DOHH2 (cell line): Measurements from ENCODE around the gene DOCK8.

Source experiments
- H3F3A ChIP-seq: fragments of 200-600 bp; sonication (generic), shearing (Covaris generic); 2 replicates; pipeline ENCODE4 v1.6.0; 2016; ENCODE audit warnings: antibody characterized with exemption, mild to moderate bottlenecking; ENCODE audit not compliant: control insufficient read depth, insufficient read depth
- H3K27ac ChIP-seq: fragments of 200-600 bp; sonication (generic); 2 replicates; pipeline ENCODE4 v1.5.1; 2014; ENCODE audit warnings: low read depth, mild to moderate bottlenecking, low read length, moderate library complexity
- H3K27me3 ChIP-seq: fragments of 200-600 bp; sonication (generic); 2 replicates; pipeline ENCODE4 v1.6.1; 2014; ENCODE audit warnings: mild to moderate bottlenecking, low read length, mixed read lengths; ENCODE audit not compliant: control insufficient read depth
- H3K36me3 ChIP-seq: fragments of 200-600 bp; sonication (generic); 2 replicates; pipeline ENCODE4 v1.6.1; 2014; ENCODE audit warnings: mild to moderate bottlenecking, low read length, moderate library complexity, mixed read lengths; ENCODE audit not compliant: control insufficient read depth
- H3K4me1 ChIP-seq: fragments of 200-600 bp; sonication (generic); 2 replicates; pipeline ENCODE4 v1.6.1; 2014; ENCODE audit warnings: mild to moderate bottlenecking, low read length, mixed read lengths; ENCODE audit not compliant: control insufficient read depth
- H3K4me2 ChIP-seq: fragments of 200-600 bp; sonication (generic); 2 replicates; pipeline ENCODE4 v1.6.0; 2014; ENCODE audit warnings: mild to moderate bottlenecking, low read length, moderate library complexity
- H3K4me3 ChIP-seq: fragments of 200-600 bp; sonication (generic); 2 replicates; pipeline ENCODE4 v1.5.1; 2014; ENCODE audit warnings: mild to moderate bottlenecking, low read length, mixed read lengths
- H3K79me2 ChIP-seq: fragments of 200-600 bp; sonication (generic); 2 replicates; pipeline ENCODE4 v1.6.1; 2014; ENCODE audit warnings: mild to moderate bottlenecking, low read length, mixed read lengths; ENCODE audit not compliant: control insufficient read depth
- H3K9me2 ChIP-seq: fragments of 200-600 bp; sonication (generic); replicated peaks from 2 replicates; pipeline ENCODE4 v1.6.1; 2014; ENCODE audit warnings: mild to moderate bottlenecking, low read length, mixed read lengths; ENCODE audit not compliant: control insufficient read depth
- H3K9me3 ChIP-seq: fragments of 200-600 bp; sonication (generic); 2 replicates; pipeline ENCODE4 v1.6.1; 2014; ENCODE audit warnings: antibody characterized with exemption, low read length, mixed read lengths; ENCODE audit not compliant: control insufficient read depth, insufficient read depth
- H4K20me1 ChIP-seq: fragments of 200-600 bp; sonication (generic); 2 replicates; pipeline ENCODE4 v1.6.0; 2014; ENCODE audit warnings: low read depth, mild to moderate bottlenecking, antibody characterized with exemption, low read length, moderate library complexity; ENCODE audit not compliant: control insufficient read depth, insufficient read depth
- CTCF ChIP-seq: fragments of 200-600 bp; sonication (generic); IDR thresholded peaks from one replicate; pipeline ENCODE4 v1.5.1; 2014; ENCODE audit warnings: antibody characterized with exemption, mild to moderate bottlenecking, low read depth, low read length; ENCODE audit not compliant: poor library complexity, severe bottlenecking
- EZH2phosphoT487 ChIP-seq: fragments of 200-600 bp; sonication (generic); IDR thresholded peaks from 2 replicates; pipeline ENCODE4 v1.6.1; 2017; ENCODE audit warnings: borderline replicate concordance, mild to moderate bottlenecking, antibody characterized with exemption, low read length, moderate library complexity, mixed read lengths

Gene DOCK8

GRCh38 chr9:324971-325370 lies 110.3 kb downstream of the DOCK8 start:
- peaks cover 12% of the 10 kb centered on the region for H3K36me3 ChIP-seq
- no peak overlapping the region for H3K27ac ChIP-seq
- no peak for TF ChIP-seq EZH2phosphoT487
- TF ChIP-seq CTCF = no peak
- H3K4me2 ChIP-seq = no peak overlapping the region
- no peaks in the 10 kb centered on the region for H3K9me3 ChIP-seq
- H3K79me2 ChIP-seq = no peaks in the 10 kb centered on the region
- no peak overlapping the region for H3K4me3 ChIP-seq
- no peaks in the 10 kb centered on the region for H3K9me2 ChIP-seq
- H3K27me3 ChIP-seq = no peaks in the 10 kb centered on the region
- no peaks in the 10 kb centered on the region for H3F3A ChIP-seq
- no peaks in the 10 kb centered on the region for H3K4me1 ChIP-seq
- H4K20me1 ChIP-seq = no peaks in the 10 kb centered on the region

- Histone ChIP-seq H3K79me2 (no peaks in the 10 kb centered on the region), H3K36me3 (peaks cover 25% of the 10 kb centered on the region), H3K27ac (no peak overlapping the region), H3K4me3 (no peak overlapping the region), H3K27me3 (no peaks in the 10 kb centered on the region), H4K20me1 (no peaks in the 10 kb centered on the region), H3K4me2 (no peak overlapping the region), H3F3A (no peaks in the 10 kb centered on the region), H3K9me2 (no peaks in the 10 kb centered on the region), H3K9me3 (no peaks in the 10 kb centered on the region), H3K4me1 (no peaks in the 10 kb centered on the region)
- TF ChIP-seq CTCF = no peak
- TF ChIP-seq EZH2phosphoT487 = no peak
Measured at GRCh38 chr9:326667-327066, 112.0 kb downstream of the DOCK8 start.

- H3K27ac ChIP-seq = no peak overlapping the region
- no peaks in the 10 kb centered on the region for H3K9me2 ChIP-seq
- no peaks in the 10 kb centered on the region for H3K79me2 ChIP-seq
Measured at GRCh38 chr9:328453-328852, 113.8 kb downstream of the DOCK8 start.

More at GRCh38 chr9:328453-328852, 113.8 kb downstream of the DOCK8 start:
- Histone ChIP-seq H3K36me3 (peaks cover 35% of the 10 kb centered on the region), H3K27me3 (no peaks in the 10 kb centered on the region), H4K20me1 (no peaks in the 10 kb centered on the region), H3K4me3 (no peak overlapping the region), H3F3A (no peaks in the 10 kb centered on the region), H3K4me2 (no peak overlapping the region), H3K9me3 (no peaks in the 10 kb centered on the region), H3K4me1 (no peaks in the 10 kb centered on the region)
- TF ChIP-seq CTCF (no peak), EZH2phosphoT487 (no peak)
